Left lung (tissue), 10 donors: ENCODE measurements around the gene PRPF4. TPM values are rescaled to one million over a fixed set of nuclear protein-coding genes. Genes with fewer than 3 reads are reported as not detected.

Experiments used
- ATAC-seq: fragments of 200-7000 bp; cut with Tn5 transposase; one replicate; pipeline ENCODE4 v1.9.1; 2020; ENCODE audit warnings: moderate library complexity
- DNase-seq, 4 donors: peaks; one replicate each; pipeline ENCODE4 v3.0.0-alpha.2; 2013 to 2020
- H3K27ac ChIP-seq, 2 donors: fragments of 200-600 bp; sonication (generic) in 1 of 2; one replicate each; pipeline versions ENCODE4 v1.5.0 to v1.8.0; 2020 to 2021
- H3K27me3 ChIP-seq, 2 donors: fragments of 200-600 bp; sonication (generic) in 1 of 2; one replicate each; pipeline versions ENCODE4 v1.5.0 to v1.8.0; 2020 to 2021
- H3K36me3 ChIP-seq, 2 donors: fragments of 200-600 bp; sonication (generic) in 1 of 2; one replicate each; pipeline versions ENCODE4 v1.5.0 to v1.8.0; 2020 to 2021
- H3K4me1 ChIP-seq, 2 donors: fragments of 200-600 bp; one replicate each; pipeline ENCODE4 v1.8.0; 2021
- H3K4me3 ChIP-seq, 2 donors: fragments of 200-600 bp; sonication (generic) in 1 of 2; one replicate each; pipeline versions ENCODE4 v1.5.0 to v1.8.0; 2020 to 2021; ENCODE audit warnings: mild to moderate bottlenecking in 1 of 2
- H3K9me3 ChIP-seq, 2 donors: fragments of 200-600 bp; sonication (generic) in 1 of 2; one replicate each; pipeline versions ENCODE4 v1.5.0 to v1.8.0; 2020 to 2021
- intact Hi-C, 2 donors: fragments of 100-400 bp; cut with DNase I; formaldehyde crosslinking; loops; one replicate each; pipeline versions ENCODE4 v1.11.2 to v1.14.2; 2022
- polyA plus RNA-seq, 6 donors: library from polyadenylated mRNA; unstranded; fragments of 120-200 nt; gene quantifications; one replicate each; pipeline ENCODE4 v1.2.1, GENCODE V29; 2013; ENCODE audit not compliant: insufficient read length in 6 of 6
- total RNA-seq, 2 donors: library from RNA; stranded (reverse); fragmentation: NEBNext Ultra II Directional; extraction: Animal tissue kit (Norgen Biotek cat#: 25700); gene quantifications; one replicate each; pipeline ENCODE4 v1.2.1, GENCODE V29; 2021
- TF ChIP-seq, protein P1 (sequence below), 2 donors: fragments of 200-600 bp; sonication (generic) in 1 of 2; IDR thresholded peaks; one replicate each; pipeline versions ENCODE4 v1.5.0 to v1.8.0; 2021; ENCODE audit warnings: antibody characterized with exemption in 2 of 2
- donor health status: DM: no; HTN: yes; CAD: no.
- donor health status: DM: no; HTN: no; CAD: no.

PRPF4 gene
- total and polyA plus RNA-seq, 8 donors = 16.6 to 34.0 (median 29.5) TPM

DNA sequence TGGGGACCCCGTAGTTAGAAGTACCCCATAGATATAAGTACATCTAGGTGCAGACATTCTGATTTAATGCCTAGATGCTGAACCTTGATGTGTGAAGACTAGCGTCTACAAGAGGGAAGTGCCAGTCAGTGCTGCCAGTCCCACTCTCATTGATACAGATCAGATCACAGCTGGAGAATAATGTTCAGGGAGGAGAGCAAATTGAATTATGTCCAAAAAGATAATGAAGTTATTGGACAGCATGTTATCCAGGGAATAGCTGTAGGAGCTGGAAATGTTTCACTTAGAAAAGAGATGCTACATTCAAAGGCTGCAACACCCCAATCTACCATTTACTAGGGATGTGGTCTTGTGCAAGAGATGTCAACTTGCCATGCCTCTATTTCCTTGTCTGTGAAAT, 43.6 kb downstream of the PRPF4 start:
- intact Hi-C loops = no loop called here
- TF ChIP-seq, protein P1, sequence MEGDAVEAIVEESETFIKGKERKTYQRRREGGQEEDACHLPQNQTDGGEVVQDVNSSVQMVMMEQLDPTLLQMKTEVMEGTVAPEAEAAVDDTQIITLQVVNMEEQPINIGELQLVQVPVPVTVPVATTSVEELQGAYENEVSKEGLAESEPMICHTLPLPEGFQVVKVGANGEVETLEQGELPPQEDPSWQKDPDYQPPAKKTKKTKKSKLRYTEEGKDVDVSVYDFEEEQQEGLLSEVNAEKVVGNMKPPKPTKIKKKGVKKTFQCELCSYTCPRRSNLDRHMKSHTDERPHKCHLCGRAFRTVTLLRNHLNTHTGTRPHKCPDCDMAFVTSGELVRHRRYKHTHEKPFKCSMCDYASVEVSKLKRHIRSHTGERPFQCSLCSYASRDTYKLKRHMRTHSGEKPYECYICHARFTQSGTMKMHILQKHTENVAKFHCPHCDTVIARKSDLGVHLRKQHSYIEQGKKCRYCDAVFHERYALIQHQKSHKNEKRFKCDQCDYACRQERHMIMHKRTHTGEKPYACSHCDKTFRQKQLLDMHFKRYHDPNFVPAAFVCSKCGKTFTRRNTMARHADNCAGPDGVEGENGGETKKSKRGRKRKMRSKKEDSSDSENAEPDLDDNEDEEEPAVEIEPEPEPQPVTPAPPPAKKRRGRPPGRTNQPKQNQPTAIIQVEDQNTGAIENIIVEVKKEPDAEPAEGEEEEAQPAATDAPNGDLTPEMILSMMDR (IDR thresholded peaks at IDR 0.05) = no peak

DNA sequence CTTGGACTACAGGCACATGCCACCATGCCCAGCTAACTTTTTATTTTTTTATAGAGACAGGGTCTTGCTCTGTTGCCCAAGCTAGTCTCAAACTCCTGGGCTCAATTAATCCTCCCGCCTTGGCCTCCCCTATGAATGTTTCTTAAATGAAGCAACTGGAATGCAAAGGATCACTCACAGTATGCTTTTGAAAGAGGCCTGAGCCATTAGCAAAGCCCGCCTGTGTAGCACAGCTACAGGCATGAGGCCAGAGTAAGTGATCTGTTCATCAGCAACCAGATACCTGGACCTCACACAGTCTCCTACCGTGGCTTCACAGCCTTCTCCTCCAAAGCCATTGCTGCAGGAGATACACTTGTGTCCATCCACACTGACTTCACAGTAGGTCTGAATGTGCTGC, 44.6 kb downstream of the PRPF4 start:
- TF ChIP-seq, protein P1 (IDR thresholded peaks at IDR 0.05) = no peak
- no peak for DNase-seq
- Histone ChIP-seq H3K9me3 (no peaks in the 10 kb centered on the region), H3K27ac (no peak overlapping the region), H3K27me3 (no peaks in the 10 kb centered on the region), H3K36me3 (peaks cover 0 to 3% of the 10 kb centered on the region in 2 donors), H3K4me1 (no peaks in the 10 kb centered on the region), H3K4me3 (no peak overlapping the region)
- intact Hi-C loops = no loop called here
- ATAC-seq = no peak

More for the DNA sequence above, 43.6 kb downstream of the PRPF4 start:
- H3K27ac ChIP-seq = no peak overlapping the region
- no peak overlapping the region for H3K4me3 ChIP-seq
- ATAC-seq = no peak
- no peaks in the 10 kb centered on the region for H3K9me3 ChIP-seq
- H3K27me3 ChIP-seq = no peaks in the 10 kb centered on the region
- no peak for DNase-seq
- H3K4me1 ChIP-seq = no peaks in the 10 kb centered on the region
- peaks cover 0 to 3% of the 10 kb centered on the region in 2 donors for H3K36me3 ChIP-seq

DNA sequence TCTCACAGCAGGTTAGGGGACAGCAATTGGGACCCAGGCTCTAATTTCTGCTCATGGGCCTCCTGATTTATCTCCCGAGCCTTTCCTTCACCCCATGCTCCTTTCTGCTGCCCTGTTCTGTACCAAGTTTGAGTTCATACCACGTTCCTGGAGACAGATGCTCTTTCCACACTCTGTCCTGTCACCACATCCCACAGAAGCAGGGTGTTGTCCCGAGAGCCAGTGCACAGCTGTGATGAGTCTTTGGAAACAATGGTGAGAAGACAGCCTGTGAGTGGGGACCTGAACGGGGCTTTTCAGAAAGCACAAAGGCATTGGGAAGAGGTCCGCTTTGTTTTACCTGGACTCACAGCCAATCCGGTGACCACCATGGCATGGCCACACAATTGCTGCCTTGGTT, 47.2 kb downstream of the PRPF4 start:
- Histone ChIP-seq H3K27ac (no peak overlapping the region), H3K36me3 (peaks cover 0 to 3% of the 10 kb centered on the region in 2 donors), H3K27me3 (no peaks in the 10 kb centered on the region), H3K9me3 (no peaks in the 10 kb centered on the region), H3K4me1 (no peaks in the 10 kb centered on the region), H3K4me3 (no peak overlapping the region)
- TF ChIP-seq, protein P1 (IDR thresholded peaks at IDR 0.05) = no peak
- ATAC-seq (no peak), DNase-seq (no peak)
- intact Hi-C loops = no loop called here

DNA sequence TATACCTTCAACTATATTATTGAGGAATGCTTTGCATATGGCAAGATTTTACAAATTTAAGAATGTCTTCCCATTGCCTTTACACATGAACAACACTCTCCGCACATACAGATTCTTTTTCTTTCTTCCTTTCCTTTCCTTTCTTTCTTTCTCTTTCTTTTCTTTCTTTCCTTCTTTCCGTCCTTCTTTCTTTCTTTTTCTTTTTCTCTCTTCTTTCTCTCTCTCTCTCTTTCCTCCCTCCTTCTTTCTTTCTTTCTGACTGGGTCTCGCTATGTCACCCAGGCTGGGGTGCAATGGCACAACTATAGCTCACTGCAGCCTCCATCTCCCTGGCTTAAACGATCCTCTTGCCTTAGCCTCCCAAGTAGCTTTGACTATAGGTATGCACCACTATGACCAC, 50.8 kb downstream of the PRPF4 start:
- DNase-seq = no peak
- ATAC-seq = no peak
- intact Hi-C loops = no loop called here

DNA sequence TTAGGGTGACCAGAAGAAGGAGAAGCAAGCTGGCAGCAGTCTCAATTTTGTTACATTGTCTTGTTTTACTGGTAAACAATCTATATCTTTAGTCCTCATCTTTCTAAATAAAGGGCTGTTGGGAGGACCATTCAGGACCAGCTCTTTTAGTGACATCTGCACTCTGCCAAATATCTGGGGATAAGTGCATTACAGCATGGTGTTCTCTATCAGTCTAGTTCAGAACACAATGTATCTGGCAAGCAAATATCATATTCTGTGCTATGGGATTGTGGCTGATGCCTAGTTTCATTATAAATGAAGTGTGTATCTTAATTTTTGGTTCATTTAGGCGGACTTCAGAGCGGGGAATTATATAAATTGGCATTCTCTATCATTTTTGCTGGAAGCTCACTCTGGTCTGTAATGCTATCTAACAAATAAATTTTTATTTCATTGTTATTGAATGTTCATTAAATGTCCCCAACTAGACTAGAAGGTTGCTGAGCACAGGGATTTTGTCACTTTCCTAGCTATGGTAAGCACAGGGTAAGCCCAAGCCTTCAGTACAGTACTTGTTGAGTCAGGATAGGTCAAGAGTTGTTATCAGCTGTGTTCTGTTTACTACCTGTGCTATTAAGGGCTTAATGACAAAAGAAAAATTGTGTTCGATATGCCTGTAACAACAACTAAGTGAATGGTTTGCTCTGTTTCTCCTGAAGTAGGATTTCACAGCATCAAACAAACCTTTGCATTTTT, 52.8 kb downstream of the PRPF4 start:
- TF ChIP-seq, protein P1 (IDR thresholded peaks at IDR 0.05) = no peak
- H3K36me3 ChIP-seq = no peaks in the 10 kb centered on the region
- H3K27ac ChIP-seq = no peak overlapping the region

More for the DNA sequence above, 50.8 kb downstream of the PRPF4 start:
- no peaks in the 10 kb centered on the region for H3K9me3 ChIP-seq
- TF ChIP-seq, protein P1 (IDR thresholded peaks at IDR 0.05) = no peak
- H3K27ac ChIP-seq = no peak overlapping the region
- no peaks in the 10 kb centered on the region for H3K4me1 ChIP-seq
- H3K36me3 ChIP-seq = no peaks in the 10 kb centered on the region
- H3K4me3 ChIP-seq = no peak overlapping the region
- H3K27me3 ChIP-seq = no peaks in the 10 kb centered on the region

More for the DNA sequence above, 52.8 kb downstream of the PRPF4 start:
- Histone ChIP-seq H3K4me1 (no peaks in the 10 kb centered on the region), H3K9me3 (no peaks in the 10 kb centered on the region), H3K27me3 (no peaks in the 10 kb centered on the region), H3K4me3 (no peak overlapping the region)
- ATAC-seq (no peak), DNase-seq (no peak)
- intact Hi-C loops = no loop called here
